Activated CD4-positive, alpha-beta T cell treated with anti-CD3 and anti-CD28 coated beads for 1 hour (primary cell): Measurements from ENCODE around the gene GCDH.
"Not testable (repeated sequence)": the region's sequence is repeated elsewhere in the genome, so short reads cannot be mapped to it uniquely, and the experiment has no call there.

Experiments used
- DNase-seq: peaks from one replicate; pipeline ENCODE4 v3.0.0-alpha.2; 2020

Gene GCDH

DNA sequence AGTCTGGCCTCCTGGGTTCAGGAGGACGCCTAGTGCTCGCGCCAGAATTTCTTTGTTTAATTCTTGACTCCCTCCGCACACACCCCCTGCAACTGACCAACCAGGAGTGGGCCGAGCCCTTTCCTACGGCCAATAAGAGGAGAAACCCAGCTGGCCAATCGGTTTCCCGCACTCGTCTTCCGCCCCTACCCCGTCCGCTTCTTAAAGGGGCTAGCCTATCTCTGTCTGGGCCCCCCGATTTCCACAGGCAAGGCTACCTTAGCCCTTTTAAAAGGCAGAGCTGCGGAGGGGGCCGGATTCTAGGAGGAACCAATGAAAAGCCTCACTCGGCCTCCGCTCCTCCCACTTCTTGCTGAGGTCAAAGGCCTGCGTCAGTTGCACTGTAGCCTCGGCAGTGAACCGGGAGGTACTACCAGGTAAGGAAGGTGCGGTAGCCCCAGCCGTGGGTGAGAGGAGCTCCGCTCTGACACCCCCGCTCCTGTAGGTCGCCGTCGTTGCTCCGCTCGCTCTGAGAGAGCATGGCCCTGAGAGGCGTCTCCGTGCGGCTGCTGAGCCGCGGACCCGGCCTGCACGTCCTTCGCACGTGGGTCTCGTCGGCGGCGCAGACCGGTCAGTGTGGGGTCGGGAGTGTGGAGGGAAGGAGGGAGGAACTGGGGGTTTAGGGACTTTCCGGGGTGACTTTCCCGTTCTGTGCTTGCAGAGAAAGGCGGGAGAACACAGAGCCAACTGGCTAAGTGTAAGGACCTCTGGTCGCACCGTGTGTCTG lies at the start of gene GCDH:
Gene GCDH, plus strand, starts transcription at position 374 of the 766 bp plus-strand sequence. Its CDS starts 145 bp downstream, at position 519.
- DNase-seq: peak; percentile 93

GRCh38 chr19:12842511-12842910 lies 48.4 kb upstream of the GCDH start:
- no peak for DNase-seq

DNA sequence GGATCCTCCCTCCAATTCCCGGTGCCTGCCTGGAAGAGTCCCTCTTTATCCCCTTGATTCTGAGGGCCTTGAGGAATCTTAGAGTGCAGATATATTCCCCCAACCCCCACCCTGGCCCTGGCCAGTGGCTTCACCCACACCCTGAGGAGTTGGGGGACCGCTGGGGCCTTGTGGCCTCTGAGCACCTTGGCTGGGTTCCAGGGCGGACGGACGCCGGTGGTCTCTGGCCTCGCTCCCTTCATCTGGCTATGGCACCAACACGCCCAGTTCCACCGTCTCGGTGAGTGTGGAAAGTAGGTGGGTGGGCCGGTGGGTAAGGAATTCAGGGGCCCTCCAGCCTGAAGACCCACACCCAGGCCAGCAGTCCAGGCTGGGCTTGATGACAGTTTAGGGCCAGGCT lies 47.6 kb upstream of the GCDH start:
- no peak for DNase-seq

DNA sequence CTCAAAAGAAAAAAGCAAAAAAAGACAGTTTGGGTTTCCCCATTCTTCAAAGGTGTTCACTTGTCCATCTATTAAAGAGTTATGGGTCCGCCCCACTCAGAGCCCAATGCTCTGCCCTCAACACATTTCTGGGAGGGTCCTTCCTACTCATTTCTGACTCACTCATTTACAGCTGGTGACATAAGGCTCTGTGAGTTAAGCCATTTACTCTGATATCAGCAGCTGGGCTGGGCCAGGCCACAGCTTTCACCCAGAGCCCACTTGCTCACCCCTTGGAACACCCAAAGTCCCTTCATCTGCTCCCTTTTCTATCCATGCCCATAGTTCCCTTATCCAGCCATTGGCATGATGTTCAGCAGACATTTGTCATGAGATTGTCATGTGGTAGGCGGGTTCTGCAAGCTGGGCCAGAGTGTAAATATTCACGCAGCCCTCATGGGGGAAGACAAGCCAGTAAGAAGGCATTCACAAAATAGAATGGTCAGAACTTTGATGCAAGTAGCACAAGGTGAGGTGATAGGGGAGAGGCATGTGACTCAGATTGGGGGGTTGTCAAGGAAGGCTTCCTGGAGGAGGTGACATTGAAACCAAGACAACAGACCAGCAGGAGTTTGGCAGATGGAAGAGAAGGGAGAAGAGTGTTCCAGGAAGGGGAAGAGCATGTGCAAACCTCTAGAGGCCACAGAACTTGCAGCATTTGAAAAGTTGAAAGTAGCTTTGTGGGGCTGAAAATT lies 46.8 kb upstream of the GCDH start:
- DNase-seq: no peak

- DNase-seq: not testable (repeated sequence)
Measured at GRCh38 chr19:12846613-12847012, 44.3 kb upstream of the GCDH start.

DNA sequence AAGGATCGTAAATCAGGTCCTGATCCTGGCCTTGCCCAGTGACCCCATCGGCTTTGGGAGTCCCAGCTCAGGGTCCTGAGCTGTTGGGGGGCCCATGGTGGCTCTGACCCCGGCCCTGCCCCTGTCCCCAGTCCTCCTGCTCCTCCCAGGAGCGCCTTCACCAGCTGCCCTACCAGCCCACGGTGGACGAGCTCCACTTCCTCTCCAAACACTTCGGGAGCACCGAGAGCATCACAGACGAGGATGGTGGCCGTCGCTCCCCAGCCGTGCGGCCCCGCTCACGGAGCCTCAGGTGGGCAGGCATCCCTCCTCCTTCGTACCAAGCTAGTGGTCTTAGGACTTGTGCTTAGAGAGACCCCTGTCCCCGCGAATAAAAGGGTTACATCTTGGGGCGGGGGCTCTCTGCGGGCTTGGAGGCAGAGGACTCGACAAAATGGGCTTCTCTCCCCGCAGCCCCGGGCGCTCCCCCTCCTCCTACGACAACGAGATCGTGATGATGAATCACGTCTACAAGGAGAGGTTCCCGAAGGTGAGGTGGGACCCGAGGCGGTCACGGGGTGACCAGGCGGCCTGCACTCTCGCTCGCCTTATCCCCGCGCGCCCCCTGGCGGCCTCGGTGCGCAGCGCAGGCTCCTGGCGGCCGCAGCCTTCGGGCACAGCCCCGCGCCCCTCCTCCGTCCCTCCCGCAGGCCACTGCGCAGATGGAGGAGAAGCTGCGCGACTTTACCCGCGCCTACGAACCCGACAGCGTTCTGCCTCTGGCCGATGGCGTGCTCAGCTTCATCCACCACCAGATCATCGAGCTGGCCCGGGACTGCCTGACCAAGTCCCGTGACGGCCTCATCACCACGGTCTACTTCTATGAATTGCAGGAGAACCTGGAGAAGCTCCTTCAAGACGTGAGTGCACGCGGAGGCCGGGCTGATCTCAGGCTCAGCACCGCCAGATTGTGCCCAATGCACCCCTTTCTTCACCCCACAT lies 43.5 kb upstream of the GCDH start:
- peak; percentile 74 for DNase-seq

DNA sequence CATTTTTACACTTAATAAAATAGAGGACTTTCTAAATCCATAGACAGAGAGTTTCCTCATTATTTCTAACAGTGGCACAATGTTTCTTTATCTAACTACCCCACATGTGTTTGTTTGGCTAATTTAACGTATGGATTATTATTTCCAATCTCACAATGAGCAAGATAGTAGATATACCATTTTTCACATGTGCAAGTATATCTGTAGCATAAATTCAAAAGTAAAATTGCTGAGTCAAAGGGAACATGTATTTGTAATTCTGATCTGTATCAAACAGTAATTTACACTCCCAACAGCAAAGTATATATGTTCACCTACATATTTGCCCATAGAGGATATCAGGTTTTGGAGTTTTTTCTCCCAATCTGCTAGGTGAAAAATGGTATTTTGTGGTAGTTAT lies 34.3 kb upstream of the GCDH start:
- DNase-seq: no peak

DNA sequence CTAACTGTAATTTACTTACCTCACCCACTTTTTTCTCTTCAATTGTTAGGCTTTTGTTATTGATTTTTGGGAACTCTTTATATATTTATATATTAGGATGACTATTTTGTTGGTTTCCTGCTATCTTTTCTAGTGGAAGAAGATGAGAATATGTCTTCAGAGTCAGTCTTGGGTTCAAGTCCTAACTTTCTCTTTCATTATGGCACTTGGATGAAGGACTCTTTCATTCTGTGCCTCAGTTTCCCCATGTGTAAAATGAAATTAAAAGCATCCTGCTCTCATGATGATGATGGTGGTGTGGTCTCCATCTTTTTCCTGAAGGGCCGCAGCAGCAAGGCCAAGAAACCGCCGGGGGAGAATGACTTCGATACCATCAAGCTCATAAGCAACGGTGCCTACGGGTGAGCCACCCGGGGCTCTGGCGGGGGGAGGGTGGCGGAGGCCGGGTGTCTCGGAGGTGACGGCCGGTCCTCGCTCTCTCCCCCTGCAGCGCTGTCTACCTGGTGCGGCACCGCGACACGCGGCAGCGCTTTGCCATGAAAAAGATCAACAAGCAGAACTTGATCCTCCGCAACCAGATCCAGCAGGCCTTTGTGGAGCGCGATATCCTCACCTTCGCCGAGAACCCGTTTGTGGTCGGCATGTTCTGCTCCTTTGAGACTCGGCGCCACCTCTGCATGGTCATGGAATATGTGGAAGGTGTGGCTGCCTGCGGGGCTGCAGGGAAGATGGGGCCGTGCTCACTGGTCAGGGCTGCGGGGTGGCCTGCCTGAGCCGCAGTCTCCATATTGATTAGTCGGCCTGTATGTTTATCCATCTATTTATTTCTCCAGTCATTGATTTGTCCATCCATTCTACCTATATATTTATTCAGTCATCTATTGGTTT lies 32.7 kb upstream of the GCDH start:
- no peak for DNase-seq

DNA sequence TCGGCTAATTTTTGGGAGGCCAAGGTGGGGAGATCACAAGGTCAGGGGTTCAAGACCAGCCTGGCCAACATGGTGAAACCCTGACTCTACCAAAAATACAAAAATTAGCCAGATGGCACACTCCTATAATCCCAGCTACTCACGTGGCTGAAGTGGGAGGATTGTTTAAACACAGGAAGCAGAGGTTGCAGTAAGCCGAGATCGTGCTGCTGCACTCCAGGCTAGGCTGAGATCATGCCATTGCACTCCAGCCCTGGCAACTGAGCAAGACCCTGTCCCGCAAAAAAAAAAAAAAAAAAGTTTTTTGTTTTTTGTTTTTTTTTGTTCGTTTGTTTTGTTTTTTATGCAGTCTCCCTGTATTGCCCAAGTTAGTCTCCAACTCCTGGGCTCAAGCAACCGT lies 31.4 kb upstream of the GCDH start:
- DNase-seq: no peak

- no peak for DNase-seq
Measured at GRCh38 chr19:12864143-12864542, 26.8 kb upstream of the GCDH start.

- DNase-seq: no peak
Measured at GRCh38 chr19:12864721-12865715, 25.9 kb upstream of the GCDH start.

DNA sequence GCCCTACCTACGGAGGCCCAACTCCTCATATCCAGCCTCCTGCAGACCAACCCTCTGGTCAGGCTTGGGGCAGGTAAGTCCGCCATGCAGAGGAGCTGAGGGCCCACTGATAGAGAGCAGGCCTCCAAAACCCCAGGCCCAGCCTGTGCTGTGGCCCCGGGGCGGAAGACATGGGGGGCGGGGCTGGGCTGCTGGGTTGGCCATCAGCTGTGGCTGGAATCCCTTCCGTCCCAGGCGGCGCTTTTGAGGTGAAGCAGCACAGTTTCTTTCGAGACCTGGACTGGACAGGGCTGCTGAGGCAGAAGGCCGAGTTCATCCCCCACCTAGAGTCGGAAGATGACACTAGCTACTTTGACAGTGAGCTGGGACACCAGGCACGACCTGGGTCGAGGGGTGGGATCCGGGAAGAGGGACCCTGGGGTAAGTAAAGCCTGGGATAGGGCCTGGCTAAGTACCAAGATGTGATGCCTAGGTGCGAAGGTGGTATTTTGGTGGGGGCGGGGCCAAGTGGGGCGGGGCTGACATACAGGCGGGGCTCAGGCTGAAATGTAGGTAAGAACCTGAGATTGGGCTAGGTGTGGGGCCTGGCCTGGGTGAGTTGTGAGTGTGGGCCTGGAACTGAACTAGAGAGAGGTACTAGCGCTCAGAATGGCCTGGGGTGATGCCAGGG lies 25.1 kb upstream of the GCDH start:
- no peak for DNase-seq

GRCh38 chr19:12866416-12867119 lies 24.4 kb upstream of the GCDH start:
- no peak for DNase-seq

DNA sequence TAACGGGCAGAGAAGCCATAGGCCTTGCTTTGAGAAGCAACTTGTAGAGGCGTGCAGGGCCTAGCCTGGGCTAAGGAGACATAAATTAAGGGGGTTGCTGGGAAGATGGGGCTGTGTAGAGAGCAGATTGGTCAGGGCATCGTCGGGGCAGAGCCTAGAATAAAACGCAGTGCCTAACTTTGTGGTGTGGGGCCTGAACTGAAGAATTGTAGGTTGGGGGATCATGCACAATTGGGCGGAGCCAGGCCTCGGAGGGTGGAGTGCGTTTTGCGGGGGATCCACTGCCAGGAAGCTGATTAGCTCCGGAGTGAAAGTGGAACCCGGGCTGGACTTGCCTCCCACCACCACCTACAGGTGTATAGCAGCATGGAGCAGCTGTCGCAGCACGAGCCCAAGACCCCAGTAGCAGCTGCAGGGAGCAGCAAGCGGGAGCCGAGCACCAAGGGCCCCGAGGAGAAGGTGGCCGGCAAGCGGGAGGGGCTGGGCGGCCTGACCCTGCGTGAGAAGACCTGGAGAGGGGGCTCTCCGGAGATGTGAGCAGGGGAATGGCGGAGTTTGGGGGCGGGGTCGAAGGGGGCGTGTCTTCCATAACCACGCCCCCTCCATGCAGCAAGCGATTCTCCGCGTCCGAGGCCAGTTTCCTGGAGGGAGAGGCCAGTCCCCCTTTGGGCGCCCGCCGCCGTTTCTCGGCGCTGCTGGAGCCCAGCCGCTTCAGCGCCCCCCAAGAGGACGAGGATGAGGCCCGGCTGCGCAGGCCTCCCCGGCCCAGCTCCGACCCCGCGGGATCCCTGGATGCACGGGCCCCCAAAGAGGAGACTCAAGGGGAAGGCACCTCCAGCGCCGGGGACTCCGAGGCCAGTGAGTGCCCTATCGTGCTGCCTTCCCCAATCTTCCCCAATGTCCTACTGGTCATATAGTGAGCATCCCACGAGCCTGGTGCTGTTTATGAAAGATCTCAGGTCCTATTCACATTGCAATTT lies 23.6 kb upstream of the GCDH start:
- peak; percentile 58 for DNase-seq

- no peak for DNase-seq
Measured at GRCh38 chr19:12868540-12869112, 22.3 kb upstream of the GCDH start.

DNA sequence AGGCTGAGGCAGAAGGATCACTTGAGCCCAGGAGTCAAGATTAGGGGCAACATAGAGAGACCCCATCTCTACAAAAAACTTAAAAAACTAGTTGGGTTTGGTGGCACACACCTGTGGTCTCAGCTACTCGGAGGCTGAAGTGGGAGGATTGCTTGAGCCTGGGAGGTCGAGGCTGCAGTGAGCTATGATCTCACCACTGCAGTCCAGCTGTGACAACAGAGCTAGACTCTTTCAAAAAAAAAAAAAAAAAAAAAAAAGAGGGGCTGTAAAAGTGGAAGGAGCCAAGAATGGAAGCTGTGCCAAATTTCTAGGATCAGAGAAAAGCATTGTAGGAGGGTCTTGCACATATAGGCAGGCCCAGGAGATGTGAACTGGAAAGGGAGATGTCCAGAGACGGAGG lies 19.3 kb upstream of the GCDH start:
- no peak for DNase-seq

- no peak for DNase-seq
Measured at GRCh38 chr19:12872255-12872654, 18.7 kb upstream of the GCDH start.
